LHCN-M2 (cell line): ENCODE results near the gene BPGM. TPM values are rescaled to one million over a fixed set of nuclear protein-coding genes. Genes with fewer than 3 reads are reported as not detected.
"Not testable (repeated sequence)": the region's sequence is repeated elsewhere in the genome, so short reads cannot be mapped to it uniquely, and the experiment has no call there.

ENCODE experiments used
- DNase-seq: peaks from one replicate; pipeline ENCODE4 v3.0.0-alpha.2; 2012; ENCODE audit warnings: low read depth
- total RNA-seq: library from RNA; depleted of rRNA; stranded (reverse); fragments of >200 nt; gene quantifications from 2 replicates; pipeline ENCODE4 v1.2.3, GENCODE V29; 2014

BPGM gene
- total RNA-seq, 1 experiment from 2014 or later: 32.2 TPM

DNA sequence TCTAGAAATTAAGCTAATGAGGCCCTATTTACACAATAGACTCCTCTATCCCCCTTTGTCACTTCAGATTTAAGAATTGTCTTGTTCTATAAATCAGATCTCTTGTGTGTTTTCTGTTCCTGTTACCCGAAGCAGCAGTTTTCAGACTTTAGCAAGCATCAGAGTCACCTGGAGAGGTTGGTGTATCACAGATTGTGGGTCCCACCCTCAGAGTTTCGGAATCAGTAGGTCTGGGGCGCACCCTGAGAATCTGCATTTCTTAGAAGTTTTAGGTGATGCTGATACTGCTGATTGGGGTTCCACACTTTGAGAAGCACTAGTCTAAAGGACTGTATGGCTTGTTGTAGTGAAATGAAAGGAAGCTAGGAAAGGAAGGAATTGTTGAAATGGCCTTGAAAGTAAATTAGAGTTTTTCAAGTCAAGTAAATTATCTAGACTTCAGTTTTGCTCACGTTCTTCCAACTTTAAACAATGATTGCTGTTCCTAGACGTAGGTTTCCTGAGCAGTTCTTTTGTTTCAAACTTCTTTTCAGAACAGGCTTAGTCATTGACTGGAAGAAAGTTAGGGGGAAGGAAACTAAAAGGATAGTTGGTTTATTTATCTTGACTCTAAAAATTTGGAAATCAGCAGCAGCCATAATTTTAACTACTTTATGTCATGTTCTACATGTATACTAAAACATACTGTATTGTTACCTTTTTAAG is 15.7 kb downstream of the BPGM start:
- no peak for DNase-seq

DNA sequence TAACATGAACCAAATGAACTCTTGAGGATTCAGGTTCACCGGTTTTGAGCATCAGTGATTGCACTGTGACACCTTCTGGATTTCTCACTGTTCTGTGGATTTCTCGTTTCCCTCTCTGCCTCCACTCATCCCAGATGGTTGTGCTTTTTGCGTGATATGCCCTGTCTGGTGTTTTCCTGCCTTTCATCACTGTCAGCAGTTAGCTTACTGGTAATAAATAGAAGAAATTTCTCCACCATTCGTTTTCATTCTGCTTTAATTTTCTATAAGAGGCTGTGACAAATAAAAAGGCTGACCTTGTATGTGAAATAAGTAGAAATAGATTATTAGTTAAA is 16.2 kb downstream of the BPGM start:
- DNase-seq: no peak

DNA sequence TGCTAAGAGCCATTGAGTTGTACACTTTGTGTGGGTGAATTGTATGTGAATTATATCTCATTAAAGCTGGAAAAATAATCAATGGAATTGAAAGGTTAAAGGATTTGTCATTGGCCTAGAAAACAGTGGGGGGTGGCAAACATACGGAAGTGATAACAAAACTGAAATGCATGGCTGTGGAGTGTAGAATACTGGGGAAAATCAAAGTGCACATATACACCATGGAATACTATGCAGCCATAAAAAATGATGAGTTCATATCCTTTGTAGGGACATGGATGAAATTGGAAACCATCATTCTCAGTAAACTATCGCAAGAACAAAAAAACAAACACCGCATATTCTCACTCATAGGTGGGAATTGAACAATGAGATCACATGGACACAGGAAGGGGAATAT is 18.4 kb downstream of the BPGM start:
- DNase-seq: not testable (repeated sequence)

DNA sequence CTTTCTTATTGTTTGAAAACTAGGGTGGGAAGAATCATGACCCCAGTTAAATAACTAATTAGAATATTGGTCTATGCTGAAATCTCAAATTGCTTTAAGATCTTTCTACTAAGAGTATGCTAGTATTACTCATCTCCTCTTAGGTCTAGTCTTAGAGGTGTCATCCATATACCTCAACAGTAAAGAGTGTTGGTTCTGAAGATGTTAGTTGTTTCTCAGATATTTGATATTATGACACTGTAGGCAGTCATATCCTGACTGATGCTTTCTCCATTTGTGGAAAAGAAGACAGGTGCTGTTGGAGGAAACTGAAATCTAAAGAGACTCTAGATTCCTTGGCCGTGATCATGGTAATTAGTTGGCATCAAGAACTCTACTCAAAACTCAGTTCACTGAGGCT is 21.2 kb downstream of the BPGM start:
- DNase-seq: peak; percentile 85

DNA sequence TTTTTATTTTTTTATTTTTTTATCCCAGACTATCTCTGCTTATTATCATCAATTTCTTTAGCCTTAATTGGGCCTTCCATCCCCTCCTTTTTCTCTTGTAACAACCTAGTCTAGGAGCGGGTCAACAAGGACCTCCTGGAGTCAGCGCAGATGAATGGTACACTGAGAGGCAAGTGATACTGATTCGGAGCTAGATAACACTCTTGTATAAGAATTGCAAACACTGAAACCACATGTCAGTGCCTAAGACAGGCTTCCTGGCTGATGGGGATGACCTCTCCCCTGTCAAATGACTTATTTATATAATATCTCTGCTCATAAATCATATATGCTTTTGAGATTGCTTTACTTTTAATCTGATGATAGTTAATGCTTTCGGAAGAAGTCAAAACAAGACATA is 22.7 kb downstream of the BPGM start:
- DNase-seq: no peak

DNA sequence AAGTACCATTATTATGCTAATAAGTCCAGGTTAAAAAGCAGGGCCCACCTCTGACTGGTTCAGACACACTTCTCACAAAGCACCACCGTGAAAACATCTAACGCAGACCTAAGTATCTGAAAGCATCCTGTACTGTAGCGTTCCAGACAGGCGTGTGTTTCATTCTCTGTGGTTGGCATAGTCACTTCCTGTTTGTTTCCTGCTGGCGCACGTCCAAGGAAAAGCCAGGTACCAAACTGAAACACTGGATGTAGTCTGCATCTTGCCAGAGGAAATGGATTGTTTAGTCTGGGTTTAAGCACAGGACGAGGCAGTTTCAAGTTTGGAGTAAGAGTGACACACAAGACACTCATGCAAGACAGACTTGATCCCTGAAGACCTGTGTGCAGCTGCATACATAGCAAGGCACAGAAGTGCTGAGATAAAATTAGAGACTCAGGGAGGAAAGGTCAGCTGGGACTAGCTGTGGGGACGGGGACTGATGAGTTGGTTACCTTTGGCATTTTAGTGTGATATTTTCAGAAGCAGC is 23.3 kb downstream of the BPGM start:
- DNase-seq: peak; percentile 96

DNA sequence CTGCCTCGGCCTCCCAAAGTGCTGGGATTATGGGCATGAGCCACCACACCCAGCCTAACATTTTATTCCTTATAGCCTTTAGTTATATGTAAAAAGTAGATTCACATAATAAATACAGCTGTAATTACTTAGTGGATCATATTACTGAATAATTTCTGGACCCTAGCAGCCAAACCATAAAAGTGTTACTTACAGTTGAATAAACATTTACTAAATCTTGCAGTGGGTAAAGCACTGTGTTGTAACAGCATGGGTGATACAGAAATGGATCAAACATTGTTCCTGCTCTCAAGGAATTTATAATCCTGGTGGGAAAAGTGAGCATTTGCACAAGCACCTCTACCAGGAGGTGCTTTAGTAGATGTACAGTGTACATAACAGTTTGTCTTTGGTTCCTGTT is 25.0 kb downstream of the BPGM start:
- DNase-seq: no peak

DNA sequence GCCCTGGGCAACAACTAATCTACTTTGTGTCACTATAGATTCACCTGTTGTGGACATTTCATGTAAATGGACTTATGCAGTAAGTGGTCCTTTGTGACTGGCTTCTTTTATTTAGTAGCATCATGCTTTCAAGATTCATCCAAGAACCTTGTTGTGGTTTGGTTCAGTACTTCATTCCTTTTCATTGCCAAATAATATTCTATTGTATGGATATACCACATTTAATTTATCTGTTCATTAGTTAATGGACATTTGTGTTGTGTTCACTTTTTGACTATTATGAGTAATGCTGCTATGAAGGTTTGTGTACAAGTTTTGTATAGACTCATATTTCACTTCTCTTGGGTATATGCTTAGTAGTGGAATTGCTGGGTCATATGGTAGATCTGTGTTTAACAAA is 27.8 kb downstream of the BPGM start:
- DNase-seq: no peak

DNA sequence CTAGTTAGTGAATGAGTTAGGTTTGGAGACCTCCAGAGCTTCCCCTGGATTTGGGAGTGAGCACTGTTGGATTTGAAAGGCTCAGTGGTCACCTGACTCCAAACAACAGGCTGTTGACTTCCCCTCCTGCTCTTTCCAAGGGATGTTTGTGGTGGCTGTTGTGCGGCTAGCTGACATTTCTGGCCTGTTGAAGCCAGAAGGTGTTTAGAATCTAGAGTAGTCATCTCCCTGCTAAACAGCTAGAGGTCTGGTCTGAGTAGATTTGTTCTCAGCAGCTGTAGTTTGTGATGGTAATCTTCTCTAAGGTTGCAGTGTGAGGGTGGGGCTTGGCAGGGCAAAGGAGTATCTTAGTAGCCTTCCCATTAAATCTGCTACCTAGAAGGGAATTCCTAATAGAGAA is 30.1 kb downstream of the BPGM start:
- no peak for DNase-seq

DNA sequence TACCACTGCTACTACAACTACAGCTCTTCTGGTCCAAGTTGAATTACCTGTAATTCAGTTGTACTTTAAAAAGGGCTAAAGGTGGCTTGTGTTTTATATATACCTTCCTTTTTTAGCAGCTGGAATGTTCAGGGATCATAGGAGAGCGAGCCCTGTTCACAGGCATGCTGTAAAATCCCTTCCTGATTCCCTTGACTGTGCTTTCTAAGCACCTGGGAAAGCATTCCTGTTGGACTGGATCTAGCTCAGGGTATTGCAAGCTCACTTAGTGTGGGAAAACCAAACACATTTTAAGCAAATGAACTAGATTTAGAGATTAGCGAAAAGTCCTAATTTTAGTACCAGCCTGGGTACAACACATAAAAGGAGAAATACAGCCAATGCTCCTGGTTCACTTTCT is 31.5 kb downstream of the BPGM start:
- DNase-seq: no peak

DNA sequence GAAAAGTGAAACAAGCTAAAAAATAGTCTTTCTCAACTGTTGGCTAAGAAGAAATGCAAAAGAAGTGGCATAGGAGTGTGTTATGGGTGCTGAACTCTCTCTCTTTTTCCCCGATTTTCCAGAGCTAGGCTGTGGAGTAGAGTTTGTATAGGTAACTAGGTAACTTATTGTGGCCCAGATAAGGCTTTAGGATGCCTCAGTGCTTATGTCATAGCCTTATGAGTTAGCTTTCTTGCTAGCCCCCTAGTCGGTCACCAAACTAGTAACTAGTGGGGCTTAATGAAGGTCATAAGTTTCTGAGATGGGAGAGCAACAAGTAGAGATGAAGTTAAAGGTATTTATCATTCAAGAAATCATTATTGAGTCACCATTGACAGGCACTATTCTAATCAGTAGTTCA is 32.4 kb downstream of the BPGM start:
- no peak for DNase-seq

DNA sequence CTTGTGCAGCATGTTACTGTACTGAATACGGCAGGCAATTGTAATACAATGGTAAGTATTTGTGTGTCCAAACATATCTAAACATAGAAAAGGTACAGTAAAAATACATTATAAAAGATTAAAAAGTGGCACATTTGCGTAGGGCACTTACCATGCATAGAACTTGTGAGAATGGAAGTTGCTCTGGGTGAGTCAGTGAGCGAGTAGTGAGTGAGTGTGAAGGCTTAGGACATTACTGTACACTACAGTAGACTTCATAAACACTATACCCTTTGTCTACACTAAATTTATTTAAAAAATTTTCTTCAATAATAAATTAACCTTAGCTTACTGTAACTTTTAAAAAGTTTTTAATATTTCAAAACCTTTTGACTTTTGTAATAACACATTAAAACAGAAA is 37.5 kb downstream of the BPGM start:
- DNase-seq: no peak

DNA sequence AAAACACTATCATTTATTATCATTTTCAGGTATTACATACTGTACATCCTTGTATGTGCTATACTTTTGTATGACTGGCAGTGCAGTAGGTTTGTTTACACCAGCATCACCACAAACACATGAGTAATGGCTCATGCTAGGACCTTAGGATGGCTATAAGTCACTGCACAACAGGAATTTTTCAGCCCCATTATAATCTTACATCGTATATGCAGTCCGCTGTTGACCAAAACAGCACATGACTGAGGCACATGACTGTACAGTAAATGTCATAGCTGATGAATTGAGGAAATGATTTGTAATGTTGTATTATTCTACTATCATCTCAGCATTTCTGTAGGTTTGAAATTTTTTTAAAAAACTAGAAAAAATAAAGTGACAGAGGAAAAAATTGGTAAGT is 38.6 kb downstream of the BPGM start:
- DNase-seq: no peak

DNA sequence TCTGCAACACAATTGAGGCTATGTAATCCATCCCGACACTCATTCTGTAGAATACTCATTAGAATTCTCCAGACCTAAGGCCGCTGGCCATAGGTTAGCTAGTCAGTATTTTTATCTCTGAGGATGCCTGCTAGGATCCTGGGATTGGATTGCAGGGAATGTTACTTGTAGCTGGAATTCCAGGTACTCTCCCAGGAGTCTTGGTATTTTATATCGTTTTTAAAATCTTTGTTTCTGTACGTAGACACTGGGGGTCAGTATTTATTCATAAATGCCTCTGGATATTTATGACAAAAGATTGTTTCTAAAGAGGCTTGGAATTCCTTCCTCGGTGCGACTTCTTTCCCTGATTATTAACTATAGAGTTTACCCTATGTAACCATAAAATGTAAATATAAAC is 40.1 kb downstream of the BPGM start:
- no peak for DNase-seq

DNA sequence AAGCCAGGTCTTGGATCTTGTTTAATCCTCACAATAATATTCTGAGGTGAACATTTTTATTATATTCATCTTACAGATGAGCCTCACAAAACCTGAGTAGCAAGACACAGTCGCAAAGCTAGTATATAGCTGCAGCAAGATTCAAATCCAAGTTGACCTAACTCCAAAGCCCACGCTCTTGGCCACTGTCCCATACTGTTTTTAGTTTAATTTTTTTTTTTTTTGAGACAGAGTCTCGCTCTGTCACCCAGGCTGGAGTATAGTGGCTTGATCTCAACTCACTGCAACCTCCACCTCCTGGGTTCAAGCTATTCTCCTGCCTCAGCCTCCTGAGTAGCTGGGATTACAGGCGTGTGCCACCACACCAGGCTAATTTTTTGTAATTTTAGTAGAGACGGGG is 42.9 kb downstream of the BPGM start:
- DNase-seq: not testable (repeated sequence)

DNA sequence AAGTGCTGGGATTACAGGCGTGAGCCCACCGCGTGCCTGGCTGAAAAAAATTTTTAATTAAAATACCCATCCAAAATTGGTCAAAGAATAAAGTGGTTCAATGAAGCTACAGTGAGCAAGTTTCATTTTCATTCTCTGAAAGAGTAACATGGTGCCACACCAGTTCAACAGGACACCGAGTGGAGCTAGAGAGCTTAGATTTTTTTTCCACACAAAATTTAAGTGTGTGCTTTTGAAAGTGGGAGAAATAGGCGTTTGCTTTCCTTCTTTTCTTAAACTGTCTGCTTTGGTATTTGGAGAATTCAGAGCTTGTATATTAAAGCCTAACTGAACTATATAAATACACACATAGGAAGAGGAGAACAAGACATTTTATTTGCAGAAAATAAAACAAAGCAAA is 43.4 kb downstream of the BPGM start:
- peak; percentile 76 for DNase-seq

DNA sequence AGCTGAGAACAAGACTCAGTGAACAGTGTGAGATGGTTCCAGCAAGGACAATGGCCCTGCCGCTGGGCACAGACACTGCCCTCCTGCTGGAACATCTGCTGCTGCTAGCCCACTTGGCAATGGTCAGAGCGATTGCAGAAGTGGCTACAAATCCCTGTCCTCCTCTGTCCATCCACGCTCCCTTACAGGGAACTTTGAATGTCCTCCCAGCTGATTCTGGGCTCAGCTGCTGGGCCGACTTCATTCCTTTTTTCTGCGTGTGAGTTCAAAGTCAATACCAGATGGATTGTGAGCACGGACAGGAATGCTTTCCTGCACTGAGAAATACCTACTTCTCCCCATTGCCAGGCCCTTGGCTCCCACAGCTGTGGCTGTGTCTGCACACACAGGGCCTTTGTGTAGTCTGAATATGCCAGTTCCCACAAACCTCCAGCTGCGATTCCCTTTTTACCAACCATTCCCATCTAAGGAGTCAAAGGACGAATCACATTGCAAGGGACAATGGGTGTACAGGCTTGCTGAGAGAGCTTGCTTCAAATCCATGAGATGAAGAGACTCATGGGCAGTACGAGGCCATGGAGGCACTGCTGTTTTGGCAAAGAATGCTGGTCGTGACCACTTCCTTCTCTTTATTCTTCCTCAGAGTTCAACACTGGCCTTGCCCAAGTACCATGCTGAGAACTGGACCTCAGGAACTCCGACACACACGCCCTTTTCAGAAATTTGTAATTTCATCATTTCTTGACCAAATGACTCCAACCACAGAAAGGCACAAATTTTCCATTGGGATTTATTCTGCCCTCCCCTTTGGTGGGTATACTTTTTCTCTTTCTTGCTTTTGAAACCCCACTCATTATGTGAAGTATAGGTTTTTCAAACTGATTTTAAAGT is 44.2 kb downstream of the BPGM start:
- DNase-seq: peak; percentile 64

DNA sequence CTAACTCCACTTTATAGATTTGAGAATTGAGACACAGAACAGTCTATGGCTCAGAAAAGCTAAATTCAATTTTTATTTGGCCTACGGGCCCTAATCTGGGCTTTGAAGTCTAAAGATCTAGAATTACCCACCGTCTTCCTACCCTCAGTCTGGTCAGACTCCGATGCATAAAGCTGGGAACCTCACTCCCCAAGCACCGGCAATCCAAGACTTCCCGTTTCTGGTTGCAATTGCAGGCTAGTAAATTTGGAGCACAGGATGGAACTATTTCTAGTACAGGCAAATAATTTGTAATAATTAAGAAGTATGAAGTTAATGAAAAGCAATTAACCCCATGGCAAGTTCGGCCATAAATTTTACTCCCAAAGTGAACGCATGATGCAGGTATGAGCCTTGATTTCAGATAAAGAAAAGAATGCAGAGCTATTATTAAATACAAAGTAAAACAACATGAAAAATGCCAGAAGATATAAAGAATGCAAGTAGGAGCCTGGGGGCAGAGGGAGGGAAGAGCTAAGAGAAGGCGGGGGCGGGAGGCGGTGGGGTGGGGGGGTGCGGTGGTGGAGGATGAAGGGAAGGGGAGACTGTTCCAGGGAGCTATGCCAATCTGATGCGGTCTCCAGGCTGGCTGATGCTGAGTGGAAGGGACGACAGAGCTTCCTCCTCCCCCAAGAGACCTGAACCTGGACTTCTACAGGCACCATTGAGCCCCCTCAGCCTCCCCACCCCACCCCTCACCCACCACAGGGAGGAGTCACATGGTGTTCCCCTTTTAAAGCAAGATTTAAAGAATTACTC is 45.1 kb downstream of the BPGM start:
- no peak for DNase-seq

DNA sequence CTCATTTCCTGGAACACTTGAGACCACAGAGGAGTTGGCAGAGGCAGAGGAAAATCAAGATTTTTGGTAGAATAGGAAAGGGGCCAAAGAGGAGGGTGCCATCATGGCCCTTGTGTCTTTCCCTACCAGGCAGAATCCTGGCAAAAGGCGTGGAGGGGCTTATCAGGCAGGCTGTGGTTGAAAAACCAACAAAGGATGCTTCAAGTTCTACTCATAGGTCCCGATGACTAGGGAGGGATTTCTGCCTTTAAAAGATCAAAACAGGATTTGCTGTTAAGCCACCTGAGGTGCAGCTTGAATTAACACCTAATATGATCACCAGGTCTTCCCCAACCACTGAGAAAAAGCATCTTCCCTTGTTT is 45.7 kb downstream of the BPGM start:
- no peak for DNase-seq

DNA sequence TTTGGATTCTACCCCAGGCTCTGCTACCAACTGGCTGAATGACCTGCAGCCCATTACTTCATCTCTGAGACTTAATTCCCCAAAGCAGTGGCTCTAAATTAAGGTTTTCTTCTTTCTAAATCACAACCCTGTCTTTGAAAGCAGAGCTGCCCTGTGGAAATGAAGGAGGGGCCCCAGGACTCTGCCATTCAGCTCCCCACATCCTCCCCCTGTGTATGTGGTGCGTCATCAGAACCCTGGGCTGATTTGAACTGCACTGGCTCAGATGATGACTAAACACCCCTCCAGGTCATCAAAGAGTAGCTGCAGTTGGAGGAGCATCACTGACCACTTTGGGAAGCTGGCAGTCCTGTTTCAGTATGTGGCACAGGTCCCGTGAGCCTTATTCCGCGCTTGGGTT is 46.6 kb downstream of the BPGM start:
- peak; percentile 95 for DNase-seq

DNA sequence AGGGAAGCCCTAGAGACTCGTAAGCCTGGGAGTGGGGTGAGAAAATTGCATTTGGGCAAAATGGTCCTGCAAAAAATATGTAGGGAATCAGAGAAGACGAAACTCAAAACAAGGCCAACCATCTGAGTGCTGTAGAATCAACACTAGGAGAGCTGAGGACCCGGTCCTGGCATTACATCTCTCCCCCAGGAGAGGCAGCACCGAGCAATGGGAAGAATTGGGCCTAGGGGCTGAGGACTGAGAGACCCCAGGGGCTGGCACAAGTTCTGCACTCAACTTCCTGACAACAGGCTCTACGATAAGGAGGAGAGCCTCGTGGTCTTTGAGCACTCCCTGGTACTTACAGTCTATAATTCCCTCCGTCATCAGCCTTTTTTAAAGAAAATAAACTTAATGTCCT is 47.6 kb downstream of the BPGM start:
- no peak for DNase-seq

DNA sequence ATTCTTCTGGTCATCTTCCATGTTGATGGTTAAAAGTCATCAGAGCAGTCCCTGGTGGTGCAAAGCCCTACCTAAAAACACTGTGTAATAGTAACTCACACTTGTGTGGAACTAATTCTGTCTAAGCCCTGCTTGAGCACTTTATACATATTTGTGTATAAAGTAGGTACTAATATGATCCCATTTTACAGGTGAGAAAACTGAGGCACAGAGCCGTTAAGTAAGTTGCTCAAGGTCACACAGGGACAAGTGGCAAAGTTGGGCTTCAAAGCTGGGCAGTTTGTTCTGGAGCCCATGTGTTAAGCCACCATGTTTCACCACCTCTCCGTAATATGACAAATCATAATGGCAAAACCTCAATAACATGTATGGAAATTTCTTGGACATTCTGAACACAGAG is 48.1 kb downstream of the BPGM start:
- DNase-seq: no peak
